ENCODE data around the gene DSG4.

DSG4 gene

DNA sequence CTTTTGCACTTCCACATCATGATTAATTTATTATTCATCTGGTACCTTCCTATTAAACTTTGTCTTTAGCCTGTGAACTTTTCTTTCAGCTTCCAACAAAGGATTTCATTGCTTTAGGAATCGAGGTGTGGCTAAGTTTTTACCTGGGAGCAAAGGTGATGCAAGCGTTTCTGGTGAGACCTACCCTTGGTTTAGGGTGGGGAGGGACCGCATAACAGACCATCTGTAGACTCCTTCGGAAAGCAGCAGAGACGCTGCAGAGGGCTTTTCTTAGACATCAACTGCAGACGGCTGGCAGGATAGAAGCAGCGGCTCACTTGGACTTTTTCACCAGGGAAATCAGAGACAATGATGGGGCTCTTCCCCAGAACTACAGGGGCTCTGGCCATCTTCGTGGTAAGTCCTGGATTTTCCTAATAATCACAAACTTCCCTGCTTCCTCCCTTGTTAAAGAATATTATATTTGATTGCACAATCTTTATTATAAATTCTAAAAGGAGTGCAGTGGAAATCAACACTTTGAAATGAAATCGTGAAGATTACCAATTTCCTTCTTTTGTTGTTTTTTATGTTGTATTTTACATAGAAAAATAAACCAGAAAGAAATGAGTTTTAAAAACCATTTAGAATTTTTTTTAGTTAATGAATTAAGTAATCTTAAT lies 71.1 kb downstream of the DSG4 start, which contains the start of gene DSG3:
TSS of gene DSG3 (plus strand) at position 212 of the 662 bp plus-strand sequence. CDS start at position 349, 137 bp downstream.
- Histone ChIP-seq H3K36me3 (ENCODE audit: control insufficient read depth, insufficient read depth, low read length) (no peaks in the 10 kb centered on the region), H3K4me3 (replicated peaks; ENCODE audit: low read depth, low read length) (no peak within 1 kb of the TSS), H3K27me3 (replicated peaks; ENCODE audit: control insufficient read depth, insufficient read depth, low read length) (no peaks in the 10 kb centered on the region)
- DNase-seq (ENCODE audit: extremely low read depth, insufficient read length): no peak
- TF ChIP-seq CTCF (IDR thresholded peaks at IDR 0.05; ENCODE audit: insufficient read depth, low read length, poor library complexity, severe bottlenecking): no peak

GRCh38 chr18:31450409-31450808 lies 73.8 kb downstream of the DSG4 start:
- H3K36me3 ChIP-seq (ENCODE audit: control insufficient read depth, insufficient read depth, low read length): no peaks in the 10 kb centered on the region
- no peak overlapping the region for H3K4me3 ChIP-seq (replicated peaks; ENCODE audit: low read depth, low read length)
- DNase-seq (ENCODE audit: extremely low read depth, insufficient read length): no peak
- no peaks in the 10 kb centered on the region for H3K27me3 ChIP-seq (replicated peaks; ENCODE audit: control insufficient read depth, insufficient read depth, low read length)
- no peak for TF ChIP-seq CTCF (IDR thresholded peaks at IDR 0.05; ENCODE audit: insufficient read depth, low read length, poor library complexity, severe bottlenecking)

- TF ChIP-seq CTCF (IDR thresholded peaks at IDR 0.05; ENCODE audit: insufficient read depth, low read length, poor library complexity, severe bottlenecking): no peak
- DNase-seq (ENCODE audit: extremely low read depth, insufficient read length): no peak
- Histone ChIP-seq H3K4me3 (replicated peaks; ENCODE audit: low read depth, low read length) (no peak overlapping the region), H3K27me3 (replicated peaks; ENCODE audit: control insufficient read depth, insufficient read depth, low read length) (no peaks in the 10 kb centered on the region), H3K36me3 (ENCODE audit: control insufficient read depth, insufficient read depth, low read length) (no peaks in the 10 kb centered on the region)
Observed at GRCh38 chr18:31451625-31452024, 75.0 kb downstream of the DSG4 start.

DNA sequence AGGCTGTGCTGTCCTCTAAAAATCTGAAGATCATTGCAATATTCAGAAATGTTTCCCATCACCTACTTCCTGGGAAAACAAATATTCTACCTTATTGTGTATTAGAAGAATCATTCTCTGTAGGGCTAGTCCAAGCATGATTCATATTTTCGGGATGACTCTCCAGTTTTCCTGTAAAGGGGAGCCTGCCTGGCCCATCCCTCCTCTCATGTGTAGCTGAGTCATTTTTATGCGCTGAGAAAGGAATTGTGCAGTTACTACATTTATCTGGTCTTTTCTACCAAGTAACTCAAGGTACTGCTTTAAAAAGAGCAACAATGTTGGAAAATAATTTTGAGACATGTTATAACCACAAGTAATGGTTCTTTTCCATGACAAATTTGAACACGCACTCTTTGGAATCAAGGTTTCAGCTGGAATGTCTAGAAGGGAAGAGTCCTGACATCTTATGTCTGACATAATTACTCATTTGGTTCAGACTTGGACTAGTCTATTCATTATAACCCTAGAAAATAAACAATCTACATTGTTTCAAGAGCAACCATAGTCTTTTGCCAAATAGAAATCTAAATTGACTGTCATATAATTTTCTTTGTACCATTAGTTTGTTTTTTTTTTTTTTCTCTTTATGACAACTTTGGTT lies 77.6 kb downstream of the DSG4 start:
- Histone ChIP-seq H3K4me3 (replicated peaks; ENCODE audit: low read depth, low read length) (no peak overlapping the region), H3K27me3 (replicated peaks; ENCODE audit: control insufficient read depth, insufficient read depth, low read length) (no peaks in the 10 kb centered on the region), H3K36me3 (ENCODE audit: control insufficient read depth, insufficient read depth, low read length) (no peaks in the 10 kb centered on the region)
- TF ChIP-seq CTCF (IDR thresholded peaks at IDR 0.05; ENCODE audit: insufficient read depth, low read length, poor library complexity, severe bottlenecking): no peak
- DNase-seq (ENCODE audit: extremely low read depth, insufficient read length): no peak

Measured in GM06990 (cell line).